ENCODE data around the gene DNAJC22.

- TF ChIP-seq, protein P1, sequence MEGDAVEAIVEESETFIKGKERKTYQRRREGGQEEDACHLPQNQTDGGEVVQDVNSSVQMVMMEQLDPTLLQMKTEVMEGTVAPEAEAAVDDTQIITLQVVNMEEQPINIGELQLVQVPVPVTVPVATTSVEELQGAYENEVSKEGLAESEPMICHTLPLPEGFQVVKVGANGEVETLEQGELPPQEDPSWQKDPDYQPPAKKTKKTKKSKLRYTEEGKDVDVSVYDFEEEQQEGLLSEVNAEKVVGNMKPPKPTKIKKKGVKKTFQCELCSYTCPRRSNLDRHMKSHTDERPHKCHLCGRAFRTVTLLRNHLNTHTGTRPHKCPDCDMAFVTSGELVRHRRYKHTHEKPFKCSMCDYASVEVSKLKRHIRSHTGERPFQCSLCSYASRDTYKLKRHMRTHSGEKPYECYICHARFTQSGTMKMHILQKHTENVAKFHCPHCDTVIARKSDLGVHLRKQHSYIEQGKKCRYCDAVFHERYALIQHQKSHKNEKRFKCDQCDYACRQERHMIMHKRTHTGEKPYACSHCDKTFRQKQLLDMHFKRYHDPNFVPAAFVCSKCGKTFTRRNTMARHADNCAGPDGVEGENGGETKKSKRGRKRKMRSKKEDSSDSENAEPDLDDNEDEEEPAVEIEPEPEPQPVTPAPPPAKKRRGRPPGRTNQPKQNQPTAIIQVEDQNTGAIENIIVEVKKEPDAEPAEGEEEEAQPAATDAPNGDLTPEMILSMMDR (IDR thresholded peaks at IDR 0.05) = no peak
- TF ChIP-seq POLR2AphosphoS5 (IDR thresholded peaks at IDR 0.05) (no peak), EP300 (IDR thresholded peaks at IDR 0.05) (no peak)
These were observed 13.0 kb downstream of the DNAJC22 start for GRCh38 chr12:49359671-49360070.
